Smooth muscle cell (in vitro differentiated cells): ENCODE data around the gene ZNF254. TPM values are rescaled to one million over a fixed set of nuclear protein-coding genes. Genes with fewer than 3 reads are reported as not detected.

Source experiments
- DNase-seq: peaks from one replicate; lab custom pipeline; 2025; ENCODE audit not compliant: unreplicated experiment; lab: John Stamatoyannopoulos, UW
- H2AFZ ChIP-seq: fragments of 200-600 bp; sonication (generic); 2 replicates; pipeline ENCODE4 v1.6.0; 2016; ENCODE audit warnings: antibody characterized with exemption, low read depth, mild to moderate bottlenecking
- H3F3A ChIP-seq: fragments of 200-600 bp; sonication (generic); 2 replicates; pipeline ENCODE4 v1.6.0; 2017; ENCODE audit warnings: antibody characterized with exemption, low read depth
- H3K27ac ChIP-seq: fragments of 200-600 bp; sonication (generic); 2 replicates; pipeline ENCODE4 v1.5.1; 2016; ENCODE audit warnings: low read depth, mild to moderate bottlenecking
- H3K27me3 ChIP-seq: fragments of 200-600 bp; sonication (generic); 2 replicates; pipeline ENCODE4 v1.6.1; 2016; ENCODE audit warnings: low read depth, mild to moderate bottlenecking
- H3K36me3 ChIP-seq: fragments of 200-600 bp; sonication (generic); 2 replicates; pipeline ENCODE4 v1.5.1; 2016; ENCODE audit warnings: low read depth
- H3K4me1 ChIP-seq: fragments of 200-600 bp; sonication (generic); 2 replicates; pipeline ENCODE4 v1.5.1; 2016; ENCODE audit warnings: low read depth
- H3K4me2 ChIP-seq: fragments of 200-600 bp; sonication (generic); 2 replicates; pipeline ENCODE4 v1.6.0; 2016; ENCODE audit warnings: mild to moderate bottlenecking
- H3K4me3 ChIP-seq: fragments of 200-600 bp; sonication (generic); 2 replicates; pipeline ENCODE4 v1.5.1; 2016; ENCODE audit warnings: mild to moderate bottlenecking
- H3K79me2 ChIP-seq: fragments of 200-600 bp; sonication (generic); 2 replicates; pipeline ENCODE4 v1.6.0; 2016; ENCODE audit warnings: low read depth, mild to moderate bottlenecking
- H3K9ac ChIP-seq: fragments of 200-600 bp; sonication (generic); 2 replicates; pipeline ENCODE4 v1.6.0; 2016; ENCODE audit warnings: low read depth
- H3K9me3 ChIP-seq: fragments of 200-600 bp; sonication (generic); replicated peaks from 2 replicates; pipeline ENCODE4 v1.5.1; 2016; ENCODE audit warnings: low read depth
- H4K20me1 ChIP-seq: fragments of 200-600 bp; sonication (generic); 2 replicates; pipeline ENCODE4 v1.6.0; 2016; ENCODE audit warnings: low read depth
- WGBS: methylation state at CpG from one replicate; pipeline ENCODE4 v1.1.7; 2016; ENCODE audit warnings: low lambda C conversion rate; 5-methylcytosine and 5-hydroxymethylcytosine counted together
- polyA plus RNA-seq: library from polyadenylated mRNA; unstranded; fragments of >200 nt; fragmentation: Nextera tagmentation; extraction: Ambion mirVana; gene quantifications from 2 replicates; pipeline ENCODE4 v1.2.1, GENCODE V29; 2016
- total RNA-seq: library from RNA; depleted of rRNA; stranded (reverse); fragments of >200 nt; gene quantifications from 2 replicates; pipeline ENCODE4 v1.2.3, GENCODE V29; 2014
- TF ChIP-seq, protein P1 (sequence below): fragments of 200-600 bp; sonication (generic); IDR thresholded peaks from 2 replicates; pipeline ENCODE4 v1.5.1; 2017; ENCODE audit warnings: borderline replicate concordance, mild to moderate bottlenecking, antibody characterized with exemption; ENCODE audit not compliant: insufficient read depth, poor library complexity, severe bottlenecking

Gene ZNF254
- total and polyA plus RNA-seq, 2 experiments from 2014 or later = 4.6 to 23.5 TPM

GRCh38 chr19:24059563-24060295 is 27.3 kb upstream of the ZNF254 start:
- H3K4me3 ChIP-seq = no peak overlapping the region
- no peaks in the 10 kb centered on the region for H3K4me1 ChIP-seq
- TF ChIP-seq, protein P1, sequence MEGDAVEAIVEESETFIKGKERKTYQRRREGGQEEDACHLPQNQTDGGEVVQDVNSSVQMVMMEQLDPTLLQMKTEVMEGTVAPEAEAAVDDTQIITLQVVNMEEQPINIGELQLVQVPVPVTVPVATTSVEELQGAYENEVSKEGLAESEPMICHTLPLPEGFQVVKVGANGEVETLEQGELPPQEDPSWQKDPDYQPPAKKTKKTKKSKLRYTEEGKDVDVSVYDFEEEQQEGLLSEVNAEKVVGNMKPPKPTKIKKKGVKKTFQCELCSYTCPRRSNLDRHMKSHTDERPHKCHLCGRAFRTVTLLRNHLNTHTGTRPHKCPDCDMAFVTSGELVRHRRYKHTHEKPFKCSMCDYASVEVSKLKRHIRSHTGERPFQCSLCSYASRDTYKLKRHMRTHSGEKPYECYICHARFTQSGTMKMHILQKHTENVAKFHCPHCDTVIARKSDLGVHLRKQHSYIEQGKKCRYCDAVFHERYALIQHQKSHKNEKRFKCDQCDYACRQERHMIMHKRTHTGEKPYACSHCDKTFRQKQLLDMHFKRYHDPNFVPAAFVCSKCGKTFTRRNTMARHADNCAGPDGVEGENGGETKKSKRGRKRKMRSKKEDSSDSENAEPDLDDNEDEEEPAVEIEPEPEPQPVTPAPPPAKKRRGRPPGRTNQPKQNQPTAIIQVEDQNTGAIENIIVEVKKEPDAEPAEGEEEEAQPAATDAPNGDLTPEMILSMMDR = no peak
- no peaks in the 10 kb centered on the region for H3F3A ChIP-seq
- no peaks in the 10 kb centered on the region for H3K27me3 ChIP-seq
- no peak overlapping the region for H2AFZ ChIP-seq
- no peak overlapping the region for H3K9ac ChIP-seq
- peaks cover 10% of the 10 kb centered on the region for H3K36me3 ChIP-seq
- H3K79me2 ChIP-seq = no peaks in the 10 kb centered on the region
- H3K4me2 ChIP-seq = no peak overlapping the region
- no peak for DNase-seq
- H3K27ac ChIP-seq = no peak overlapping the region
- H4K20me1 ChIP-seq = no peaks in the 10 kb centered on the region
- H3K9me3 ChIP-seq = no peaks in the 10 kb centered on the region
- 89% methylated on average over 2 of the region's 2 CpGs for WGBS

DNA sequence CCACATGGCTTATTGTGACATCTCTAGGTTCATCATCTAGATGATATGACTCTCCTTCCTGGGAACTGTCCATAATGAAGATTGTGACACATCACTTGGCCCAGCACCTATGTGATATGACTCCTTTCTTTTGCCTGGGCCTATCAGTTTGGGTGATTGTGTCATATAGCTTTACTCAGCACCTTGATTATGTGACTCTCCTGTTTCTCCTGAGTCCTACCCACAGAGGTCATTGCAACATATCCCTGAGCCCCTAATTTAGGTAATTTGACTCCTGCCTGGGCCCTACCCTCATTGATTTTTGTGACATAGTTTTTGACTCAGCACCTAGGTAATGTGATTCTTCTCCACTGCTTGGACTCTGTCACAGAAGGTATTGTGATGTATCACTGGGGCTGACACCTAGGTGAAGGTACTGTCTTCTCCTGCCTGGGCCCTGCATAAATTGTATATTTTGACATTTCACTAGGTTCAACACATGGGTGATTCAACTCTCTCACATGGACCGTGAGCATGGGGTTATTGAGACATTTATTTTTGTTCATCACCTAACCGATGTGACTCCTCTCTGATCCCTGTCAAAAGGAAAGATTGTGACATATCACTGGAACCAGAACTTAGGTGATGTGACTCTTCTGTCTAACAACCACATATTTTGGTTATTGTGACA is 26.2 kb upstream of the ZNF254 start:
- H3K9ac ChIP-seq = no peak overlapping the region
- no peak overlapping the region for H3K4me2 ChIP-seq
- no peaks in the 10 kb centered on the region for H3K79me2 ChIP-seq
- H3F3A ChIP-seq = no peaks in the 10 kb centered on the region
- H3K36me3 ChIP-seq = peaks cover 5% of the 10 kb centered on the region
- no peaks in the 10 kb centered on the region for H3K9me3 ChIP-seq
- no peak for DNase-seq
- H3K27ac ChIP-seq = no peak overlapping the region
- H3K27me3 ChIP-seq = no peaks in the 10 kb centered on the region
- H3K4me3 ChIP-seq = no peak overlapping the region
- no peak overlapping the region for H2AFZ ChIP-seq
- 82% methylated on average over 2 of the region's 2 CpGs for WGBS
- no peaks in the 10 kb centered on the region for H4K20me1 ChIP-seq
- no peaks in the 10 kb centered on the region for H3K4me1 ChIP-seq
- TF ChIP-seq, protein P1 = no peak

DNA sequence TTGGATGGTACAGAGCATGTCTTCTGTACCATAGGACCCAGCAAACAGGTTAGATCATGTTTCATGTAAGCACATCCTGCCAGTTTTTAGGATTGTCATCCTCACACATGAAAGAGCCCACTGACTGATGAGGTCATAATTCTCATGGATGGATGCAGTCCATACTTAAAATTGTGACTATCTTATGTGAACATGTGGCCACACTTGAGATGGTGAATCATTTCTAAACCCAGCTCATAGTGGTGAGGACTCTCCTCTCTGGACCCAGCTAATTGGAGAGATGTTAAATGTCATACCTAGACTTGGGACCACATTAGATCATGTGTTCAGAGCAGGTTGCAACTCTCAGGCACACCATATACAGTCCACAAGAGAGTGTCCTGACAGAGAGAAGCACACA is 24.8 kb upstream of the ZNF254 start:
- Histone ChIP-seq H3K27ac (no peak overlapping the region), H4K20me1 (peaks cover 4% of the 10 kb centered on the region), H3K4me1 (no peaks in the 10 kb centered on the region), H3K9me3 (no peaks in the 10 kb centered on the region), H3F3A (no peaks in the 10 kb centered on the region), H3K4me3 (no peak overlapping the region), H3K9ac (no peak overlapping the region), H3K36me3 (no peaks in the 10 kb centered on the region), H2AFZ (no peak overlapping the region), H3K79me2 (no peaks in the 10 kb centered on the region), H3K4me2 (no peak overlapping the region), H3K27me3 (no peaks in the 10 kb centered on the region)
- TF ChIP-seq, protein P1 = no peak
- no peak for DNase-seq
